Keratinocyte (primary cell): Measurements from ENCODE around the gene PDE9A. TPM values are rescaled to one million over a fixed set of nuclear protein-coding genes. Genes with fewer than 3 reads are reported as not detected.
"Not testable (repeated sequence)": the region's sequence is repeated elsewhere in the genome, so short reads cannot be mapped to it uniquely, and the experiment has no call there.

Experiments used
- DNase-seq: peaks from one replicate; pipeline ENCODE4 v3.0.0-alpha.2; 2011; ENCODE audit warnings: low read depth, missing footprints, low spot score
- FAIRE-seq: peaks from 2 replicates; lab custom pipeline; 2011; peaks lifted over from hg19 to GRCh38; lab: Jason Lieb, UNC
- H2AFZ ChIP-seq: 2 replicates; pipeline ENCODE4 v1.6.0; 2012; ENCODE audit warnings: low read length, control low read depth, inconsistent platforms; ENCODE audit not compliant: control insufficient read depth
- H3K27ac ChIP-seq: 2 replicates; pipeline ENCODE4 v1.5.1; 2011; ENCODE audit warnings: low read length; ENCODE audit not compliant: control insufficient read depth, insufficient read depth
- H3K27me3 ChIP-seq: 3 replicates; pipeline ENCODE4 v1.6.0; 2011; ENCODE audit warnings: low read length; ENCODE audit not compliant: control insufficient read depth, insufficient read depth; ENCODE audit errors: extremely low read depth
- H3K36me3 ChIP-seq, 2 experiments: 2 replicates in 1 of 2; 3 replicates in 1 of 2; pipeline ENCODE4 v1.5.1; 2011; ENCODE audit warnings: low read length in 2 of 2, mild to moderate bottlenecking in 1 of 2; ENCODE audit not compliant: control insufficient read depth in 2 of 2, insufficient read depth in 2 of 2; ENCODE audit errors: extremely low read depth in 1 of 2
- H3K4me1 ChIP-seq: 3 replicates; pipeline ENCODE4 v1.5.1; 2011; ENCODE audit warnings: low read length; ENCODE audit not compliant: control insufficient read depth, insufficient read depth; ENCODE audit errors: extremely low read depth
- H3K4me2 ChIP-seq: 3 replicates; pipeline ENCODE4 v1.6.0; 2011; ENCODE audit warnings: low read depth, low read length; ENCODE audit not compliant: control insufficient read depth, insufficient read depth; ENCODE audit errors: extremely low read depth
- H3K4me3 ChIP-seq, 3 experiments: fragments of 200-600 bp in 1 of 3; sonication (generic) in 1 of 3; 2 replicates in 2 of 3; 3 replicates in 1 of 3; pipeline ENCODE4 v1.5.1; 2011 to 2016; ENCODE audit warnings: low read length in 3 of 3, mild to moderate bottlenecking in 3 of 3, control low read depth in 2 of 3, inconsistent platforms in 1 of 3, low read depth in 1 of 3, mixed read lengths in 1 of 3, mixed run types in 1 of 3, moderate library complexity in 1 of 3; ENCODE audit not compliant: control insufficient read depth in 2 of 3, insufficient read depth in 2 of 3; ENCODE audit errors: extremely low read depth in 1 of 3
- H3K79me2 ChIP-seq: 2 replicates; pipeline ENCODE4 v1.6.0; 2012; ENCODE audit warnings: low read length; ENCODE audit not compliant: control insufficient read depth, insufficient read depth
- H3K9ac ChIP-seq: 3 replicates; pipeline ENCODE4 v1.6.0; 2011; ENCODE audit warnings: low read length; ENCODE audit not compliant: control insufficient read depth, insufficient read depth; ENCODE audit errors: extremely low read depth
- H3K9me1 ChIP-seq: 3 replicates; pipeline ENCODE4 v1.6.0; 2011; ENCODE audit warnings: low read length; ENCODE audit not compliant: control insufficient read depth, insufficient read depth; ENCODE audit errors: extremely low read depth
- H3K9me3 ChIP-seq: 2 replicates; pipeline ENCODE4 v1.5.1; 2012; ENCODE audit warnings: low read depth, low read length; ENCODE audit not compliant: control insufficient read depth
- H4K20me1 ChIP-seq: 3 replicates; pipeline ENCODE4 v1.6.0; 2011; ENCODE audit warnings: low read length; ENCODE audit not compliant: control insufficient read depth, insufficient read depth; ENCODE audit errors: extremely low read depth
- CTCF ChIP-seq, 3 experiments: IDR thresholded peaks in 1 of 3; conservative IDR thresholded peaks in 1 of 3; optimal IDR thresholded peaks in 1 of 3; 2 replicates in 2 of 3; 3 replicates in 1 of 3; pipeline versions ENCODE3 to v1.5.1; 2011; ENCODE audit warnings: low read length in 3 of 3, mild to moderate bottlenecking in 3 of 3, moderate library complexity in 2 of 3, control low read depth in 1 of 3, inconsistent platforms in 1 of 3; ENCODE audit not compliant: insufficient read depth in 2 of 3; ENCODE audit errors: extremely low read depth in 1 of 3
- EZH2 ChIP-seq: IDR thresholded peaks from one replicate; pipeline ENCODE4 v1.6.1; 2012; ENCODE audit warnings: inconsistent platforms, mild to moderate bottlenecking, low read length, moderate library complexity
- dilution Hi-C: fragments of 300-500 bp; cut with MboI; formaldehyde crosslinking; loops from one replicate; pipeline ENCODE4 v1.7.0; 2020; ENCODE audit warnings: low sequenced_read_pairs; ENCODE audit not compliant: extremely low pct_ligation_motif_present
- polyA plus RNA-seq, 5 experiments: library from polyadenylated mRNA; depleted of rRNA in 3 of 5; stranded (reverse) in 3 of 5; stranded (forward) in 1 of 5; unstranded in 1 of 5; fragments of >200 nt; gene quantifications; 1 replicate in 1 of 5; 2 replicates in 3 of 5; 3 replicates in 1 of 5; pipeline versions ENCODE4 v1.2.1 to v1.2.3, GENCODE V29; 2011 to 2012; ENCODE audit warnings: missing spikeins in 2 of 5, low read depth in 1 of 5, low replicate concordance in 1 of 5

PDE9A gene
- polyA plus RNA-seq, 1 donor (not counting 4 experiments of a cell fraction or from before 2014, with no cell fraction given): 0.13 TPM

- DNase-seq: no peak
Measured at GRCh38 chr21:42799948-42800347, 146.5 kb downstream of the PDE9A start.

DNA sequence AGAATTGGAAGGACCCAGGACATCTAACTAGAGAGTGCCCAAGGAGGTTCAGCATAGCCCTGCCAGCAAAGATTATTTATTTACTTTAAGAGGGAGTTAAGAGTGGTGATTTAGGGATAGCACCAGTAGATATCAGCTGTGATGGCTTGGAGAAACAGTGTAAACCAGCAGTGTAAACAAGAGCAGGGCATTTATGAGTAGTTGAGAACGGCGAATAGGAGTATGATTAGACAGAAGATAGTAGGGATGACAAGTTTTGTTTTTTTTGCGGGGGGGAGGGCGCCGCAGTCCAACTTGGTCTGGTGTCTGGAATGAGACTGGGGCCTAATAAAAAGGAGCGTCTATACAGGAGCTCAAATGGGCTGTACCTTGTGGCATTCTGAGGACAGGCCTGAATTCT is 148.2 kb downstream of the PDE9A start:
- peaks cover 11% of the 10 kb centered on the region for H3K4me1 ChIP-seq
- H3K9me1 ChIP-seq, H2AFZ ChIP-seq, FAIRE-seq, H3K27me3 ChIP-seq, H3K79me2 ChIP-seq, H3K9ac ChIP-seq, dilution Hi-C loops, H3K4me2 ChIP-seq, H4K20me1 ChIP-seq, H3K27ac ChIP-seq, H3K36me3 ChIP-seq, H3K4me3 ChIP-seq, DNase-seq, H3K9me3 ChIP-seq: not testable (repeated sequence)

More at GRCh38 chr21:42799948-42800347, 146.5 kb downstream of the PDE9A start:
- Histone ChIP-seq H3K79me2 (no peaks in the 10 kb centered on the region), H3K4me1 (peaks cover 11% of the 10 kb centered on the region), H3K9ac (no peak overlapping the region), H3K27ac (no peak overlapping the region), H3K9me3 (no peaks in the 10 kb centered on the region), H3K4me2 (no peak overlapping the region), H3K27me3 (no peaks in the 10 kb centered on the region), H2AFZ (no peak overlapping the region), H3K4me3 (no peak overlapping the region), H3K9me1 (no peaks in the 10 kb centered on the region), H3K36me3 (no peaks in the 10 kb centered on the region), H4K20me1 (no peaks in the 10 kb centered on the region)
- dilution Hi-C loops: no loop called here
- FAIRE-seq: no peak
- TF ChIP-seq EZH2: no peak
- TF ChIP-seq CTCF (optimal IDR thresholded peaks at IDR 0.05 in 1 of 3, IDR thresholded peaks at IDR 0.05 in 1 of 3, conservative IDR thresholded peaks at IDR 0.05 in 1 of 3; ENCODE audit: extremely low read depth in 1 of 3, insufficient read depth in 2 of 3, low read length in 3 of 3): no peak

GRCh38 chr21:42806509-42807140 is 153.2 kb downstream of the PDE9A start:
- Histone ChIP-seq H3K4me1 (no peaks in the 10 kb centered on the region), H3K9ac (no peak overlapping the region), H3K4me2 (no peak overlapping the region), H4K20me1 (no peaks in the 10 kb centered on the region), H3K27me3 (no peaks in the 10 kb centered on the region), H3K9me1 (no peaks in the 10 kb centered on the region), H3K27ac (no peak overlapping the region), H3K9me3 (no peaks in the 10 kb centered on the region), H2AFZ (no peak overlapping the region), H3K4me3 (no peak overlapping the region), H3K79me2 (no peaks in the 10 kb centered on the region), H3K36me3 (no peaks in the 10 kb centered on the region)
- TF ChIP-seq CTCF (optimal IDR thresholded peaks at IDR 0.05 in 1 of 3, IDR thresholded peaks at IDR 0.05 in 1 of 3, conservative IDR thresholded peaks at IDR 0.05 in 1 of 3; ENCODE audit: extremely low read depth in 1 of 3, insufficient read depth in 2 of 3, low read length in 3 of 3) (no peak), EZH2 (no peak)
- dilution Hi-C loops: no loop called here
- FAIRE-seq (no peak), DNase-seq (no peak)
